Measurements from ENCODE around the gene DENND5A.

The DENND5A gene

DNA sequence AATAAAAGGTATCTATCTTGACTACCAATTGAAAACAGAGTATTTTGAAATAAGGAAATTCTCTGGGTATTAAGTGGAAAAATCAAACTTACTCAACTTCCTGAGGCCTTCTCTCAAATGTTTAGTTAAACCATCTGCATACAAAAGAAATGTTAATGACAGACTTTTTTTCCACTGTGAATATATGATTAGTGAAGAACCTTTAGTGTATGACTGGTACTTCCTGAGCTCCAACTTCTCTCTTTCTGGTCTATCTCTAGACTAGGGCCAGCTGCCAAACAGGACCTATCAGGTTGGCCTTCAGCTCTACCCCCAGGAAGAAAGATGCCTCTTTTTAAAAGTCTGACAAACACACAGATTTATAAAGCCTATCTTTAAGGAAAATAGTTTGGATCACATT is 105.0 kb downstream of the DENND5A start:
- H3K4me1 ChIP-seq (ENCODE audit: control insufficient read depth, low read length): no peaks in the 10 kb centered on the region
- no peak overlapping the region for H3K4me2 ChIP-seq (ENCODE audit: low read length)
- TF ChIP-seq EZH2phosphoT487 (IDR thresholded peaks at IDR 0.05; ENCODE audit: borderline replicate concordance, low read length): no peak
- no peaks in the 10 kb centered on the region for H3K9me2 ChIP-seq (replicated peaks; ENCODE audit: control insufficient read depth, low read length)
- no peaks in the 10 kb centered on the region for H4K20me1 ChIP-seq (ENCODE audit: control insufficient read depth, insufficient read depth, low read depth, low read length)
- H3K9me3 ChIP-seq (ENCODE audit: control insufficient read depth, insufficient read depth, low read length): no peaks in the 10 kb centered on the region
- no peaks in the 10 kb centered on the region for H3F3A ChIP-seq (ENCODE audit: control insufficient read depth, insufficient read depth)
- H3K79me2 ChIP-seq (ENCODE audit: control insufficient read depth, low read length): no peaks in the 10 kb centered on the region
- H3K27ac ChIP-seq (ENCODE audit: low read depth, low read length): no peak overlapping the region
- H3K4me3 ChIP-seq (ENCODE audit: low read length): no peak overlapping the region
- H3K36me3 ChIP-seq (ENCODE audit: control insufficient read depth, low read length): no peaks in the 10 kb centered on the region
- no peaks in the 10 kb centered on the region for H3K27me3 ChIP-seq (ENCODE audit: control insufficient read depth, low read length)

DNA sequence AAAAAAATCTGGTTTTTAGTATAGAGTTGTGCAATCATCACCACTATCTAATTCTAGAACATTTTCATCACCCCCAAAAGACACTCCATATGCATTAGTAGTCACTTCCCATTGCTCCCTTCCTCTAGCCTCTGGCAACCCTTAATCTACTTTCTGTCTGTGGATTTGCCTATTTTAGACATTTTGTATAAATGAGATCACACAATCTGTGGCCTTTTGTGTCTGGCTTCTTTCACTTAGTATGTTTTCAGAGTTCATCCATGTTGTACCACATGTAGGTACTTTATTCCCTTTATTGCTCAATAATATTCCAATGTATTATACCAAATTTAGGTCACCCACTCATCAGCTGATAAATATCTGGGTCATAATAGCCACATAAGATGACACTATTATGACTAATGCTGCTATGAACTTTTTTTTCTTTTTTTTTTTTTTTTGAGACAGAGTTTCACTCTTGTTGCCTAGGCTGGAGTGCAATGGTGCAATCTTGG is 106.2 kb downstream of the DENND5A start:
- no peak for TF ChIP-seq CTCF (IDR thresholded peaks at IDR 0.05; ENCODE audit: low read depth, low read length, poor library complexity, severe bottlenecking)
- TF ChIP-seq EZH2phosphoT487 (IDR thresholded peaks at IDR 0.05; ENCODE audit: borderline replicate concordance, low read length): no peak
- no peaks in the 10 kb centered on the region for H3K27me3 ChIP-seq (ENCODE audit: control insufficient read depth, low read length)
- H4K20me1 ChIP-seq (ENCODE audit: control insufficient read depth, insufficient read depth, low read depth, low read length): no peaks in the 10 kb centered on the region
- H3K9me2 ChIP-seq (replicated peaks; ENCODE audit: control insufficient read depth, low read length): no peaks in the 10 kb centered on the region
- H3K79me2 ChIP-seq (ENCODE audit: control insufficient read depth, low read length): no peaks in the 10 kb centered on the region
- no peaks in the 10 kb centered on the region for H3F3A ChIP-seq (ENCODE audit: control insufficient read depth, insufficient read depth)
- no peak overlapping the region for H3K4me2 ChIP-seq (ENCODE audit: low read length)
- no peaks in the 10 kb centered on the region for H3K9me3 ChIP-seq (ENCODE audit: control insufficient read depth, insufficient read depth, low read length)
- no peak overlapping the region for H3K27ac ChIP-seq (ENCODE audit: low read depth, low read length)
- H3K4me1 ChIP-seq (ENCODE audit: control insufficient read depth, low read length): no peaks in the 10 kb centered on the region
- no peaks in the 10 kb centered on the region for H3K36me3 ChIP-seq (ENCODE audit: control insufficient read depth, low read length)
- no peak overlapping the region for H3K4me3 ChIP-seq (ENCODE audit: low read length)

DNA sequence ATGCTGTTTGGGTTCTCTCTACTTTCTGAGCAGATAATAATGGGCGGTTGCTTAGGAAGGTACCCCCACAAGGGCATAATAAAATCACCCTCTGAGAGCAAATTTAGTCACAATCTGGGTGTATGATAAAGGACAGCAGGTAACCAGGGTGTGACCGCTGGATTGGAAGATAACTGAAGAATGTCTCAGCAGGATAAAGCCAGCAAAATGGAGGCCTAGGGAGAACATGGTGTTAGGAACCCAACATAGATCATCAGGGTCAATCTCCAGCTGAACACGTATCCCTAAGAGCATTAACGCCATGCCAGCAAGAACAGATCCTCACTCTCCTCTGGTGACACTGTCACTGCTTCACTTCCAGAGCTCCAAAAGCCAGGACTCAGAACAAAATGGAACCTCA is 109.2 kb downstream of the DENND5A start:
- H4K20me1 ChIP-seq (ENCODE audit: control insufficient read depth, insufficient read depth, low read depth, low read length): no peaks in the 10 kb centered on the region
- no peaks in the 10 kb centered on the region for H3F3A ChIP-seq (ENCODE audit: control insufficient read depth, insufficient read depth)
- no peaks in the 10 kb centered on the region for H3K9me2 ChIP-seq (replicated peaks; ENCODE audit: control insufficient read depth, low read length)
- H3K4me1 ChIP-seq (ENCODE audit: control insufficient read depth, low read length): no peaks in the 10 kb centered on the region
- no peaks in the 10 kb centered on the region for H3K36me3 ChIP-seq (ENCODE audit: control insufficient read depth, low read length)
- no peaks in the 10 kb centered on the region for H3K27me3 ChIP-seq (ENCODE audit: control insufficient read depth, low read length)
- no peak overlapping the region for H3K27ac ChIP-seq (ENCODE audit: low read depth, low read length)
- H3K4me2 ChIP-seq (ENCODE audit: low read length): no peak overlapping the region
- H3K9me3 ChIP-seq (ENCODE audit: control insufficient read depth, insufficient read depth, low read length): no peaks in the 10 kb centered on the region
- H3K79me2 ChIP-seq (ENCODE audit: control insufficient read depth, low read length): no peaks in the 10 kb centered on the region
- no peak for TF ChIP-seq CTCF (IDR thresholded peaks at IDR 0.05; ENCODE audit: low read depth, low read length, poor library complexity, severe bottlenecking)
- TF ChIP-seq EZH2phosphoT487 (IDR thresholded peaks at IDR 0.05; ENCODE audit: borderline replicate concordance, low read length): no peak
- H3K4me3 ChIP-seq (ENCODE audit: low read length): no peak overlapping the region

DNA sequence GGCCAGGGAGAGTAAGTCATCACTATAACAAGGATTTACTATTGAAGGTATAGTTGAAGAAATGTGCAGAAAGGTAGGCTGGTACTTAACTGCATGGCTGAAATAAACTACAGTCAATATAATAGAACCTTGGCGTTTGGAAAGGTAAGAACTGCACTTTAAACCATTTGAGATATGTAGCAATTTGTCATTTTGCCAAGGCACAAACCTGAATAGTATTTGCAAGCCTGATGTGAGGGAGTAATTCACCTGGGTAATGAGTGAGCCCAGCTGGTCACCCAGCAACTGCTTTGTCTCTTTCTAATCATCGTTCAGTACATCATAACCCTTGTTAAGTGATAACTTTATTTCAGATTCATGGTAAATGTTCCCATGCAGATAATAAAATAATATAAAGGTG is 111.5 kb downstream of the DENND5A start:
- H3K9me2 ChIP-seq (replicated peaks; ENCODE audit: control insufficient read depth, low read length): no peaks in the 10 kb centered on the region
- TF ChIP-seq CTCF (IDR thresholded peaks at IDR 0.05; ENCODE audit: low read depth, low read length, poor library complexity, severe bottlenecking) (no peak), EZH2phosphoT487 (IDR thresholded peaks at IDR 0.05; ENCODE audit: borderline replicate concordance, low read length) (no peak)
- no peak overlapping the region for H3K4me2 ChIP-seq (ENCODE audit: low read length)
- no peaks in the 10 kb centered on the region for H3F3A ChIP-seq (ENCODE audit: control insufficient read depth, insufficient read depth)
- H3K9me3 ChIP-seq (ENCODE audit: control insufficient read depth, insufficient read depth, low read length): no peaks in the 10 kb centered on the region
- H3K4me3 ChIP-seq (ENCODE audit: low read length): no peak overlapping the region
- H3K27ac ChIP-seq (ENCODE audit: low read depth, low read length): no peak overlapping the region
- no peaks in the 10 kb centered on the region for H3K79me2 ChIP-seq (ENCODE audit: control insufficient read depth, low read length)
- H3K27me3 ChIP-seq (ENCODE audit: control insufficient read depth, low read length): no peaks in the 10 kb centered on the region
- H3K36me3 ChIP-seq (ENCODE audit: control insufficient read depth, low read length): no peaks in the 10 kb centered on the region
- H4K20me1 ChIP-seq (ENCODE audit: control insufficient read depth, insufficient read depth, low read depth, low read length): no peaks in the 10 kb centered on the region
- H3K4me1 ChIP-seq (ENCODE audit: control insufficient read depth, low read length): no peaks in the 10 kb centered on the region

All from DOHH2 (cell line).